HEK293T (cell line): ENCODE data around the gene R3HCC1L.

Experiments
- BHLHE40 ChIP-seq: fragments of 450-650 bp; IDR thresholded peaks from 2 replicates; pipeline ENCODE4 v1.6.1; 2016; ENCODE audit warnings: mild to moderate bottlenecking, moderate library complexity, borderline replicate concordance
- CTBP1 ChIP-seq: fragments of 450-650 bp; IDR thresholded peaks from 2 replicates; pipeline ENCODE4 v1.6.1; 2016; ENCODE audit warnings: borderline replicate concordance
- FOXA1 ChIP-seq: fragments of 450-650 bp; IDR thresholded peaks from 2 replicates; pipeline ENCODE4 v1.6.1; 2016; ENCODE audit warnings: mild to moderate bottlenecking
- FOXM1 ChIP-seq: fragments of 450-650 bp; IDR thresholded peaks from 2 replicates; pipeline ENCODE4 v1.6.1; 2017; ENCODE audit warnings: mild to moderate bottlenecking, borderline replicate concordance
- LEF1 ChIP-seq: fragments of 450-650 bp; IDR thresholded peaks from 2 replicates; pipeline ENCODE4 v1.6.1; 2017; ENCODE audit warnings: mild to moderate bottlenecking, borderline replicate concordance
- PKNOX1 ChIP-seq: fragments of 450-650 bp; IDR thresholded peaks from 2 replicates; pipeline ENCODE4 v1.6.1; 2016
- SUZ12 ChIP-seq: fragments of 450-650 bp; IDR thresholded peaks from 2 replicates; pipeline ENCODE4 v1.6.1; 2016; ENCODE audit warnings: mild to moderate bottlenecking
- ZNF384 ChIP-seq: fragments of 450-650 bp; IDR thresholded peaks from 2 replicates; pipeline ENCODE4 v1.6.1; 2016

GRCh38 chr10:98202378-98202777 lies 67.9 kb downstream of the R3HCC1L start:
- TF ChIP-seq ZNF384 (no peak), FOXM1 (no peak), BHLHE40 (no peak), PKNOX1 (no peak), LEF1 (no peak), CTBP1 (no peak), SUZ12 (no peak), FOXA1 (no peak)
